Bronchial epithelial cell (primary cell): ENCODE results near the gene QSOX2. TPM values are rescaled to one million over a fixed set of nuclear protein-coding genes. Genes with fewer than 3 reads are reported as not detected.

Experiments
- DNase-seq: peaks from one replicate; pipeline ENCODE4 v3.0.0-alpha.2; 2010; ENCODE audit warnings: low read depth
- FAIRE-seq: peaks from 2 replicates; lab custom pipeline; 2011; peaks lifted over from hg19 to GRCh38; lab: Jason Lieb, UNC
- H3K27me3 ChIP-seq: 2 replicates; pipeline ENCODE4 v1.5.1; 2011; ENCODE audit warnings: low read length; ENCODE audit not compliant: control insufficient read depth, insufficient read depth
- H3K36me3 ChIP-seq: 2 replicates; pipeline ENCODE4 v1.5.1; 2011; ENCODE audit warnings: low read length; ENCODE audit not compliant: control insufficient read depth, insufficient read depth
- H3K4me3 ChIP-seq: 2 replicates; pipeline ENCODE4 v1.5.1; 2011; ENCODE audit warnings: mild to moderate bottlenecking, low read depth, low read length, control low read depth
- CTCF ChIP-seq: IDR thresholded peaks from 2 replicates; pipeline ENCODE4 v1.5.1; 2011; ENCODE audit warnings: mild to moderate bottlenecking, moderate library complexity, low read length, control low read depth, inconsistent platforms; ENCODE audit not compliant: insufficient read depth, severe bottlenecking
- total RNA-seq: library from RNA; depleted of rRNA; stranded (reverse); fragments of >200 nt; gene quantifications from 2 replicates; pipeline ENCODE4 v1.2.1, GENCODE V29; 2014

QSOX2 gene
- total RNA-seq, 1 donor from 2014 or later: 12.1 TPM

- no peak for TF ChIP-seq CTCF
- peaks cover 14% of the 10 kb centered on the region for H3K36me3 ChIP-seq
- FAIRE-seq: no peak
Observed at GRCh38 chr9:136222166-136222905, 23.3 kb downstream of the QSOX2 start.

GRCh38 chr9:136220017-136220729, 25.4 kb downstream of the QSOX2 start:
- TF ChIP-seq CTCF: no peak
- DNase-seq (peak; percentile 61), FAIRE-seq (no peak)
- Histone ChIP-seq H3K4me3 (no peak overlapping the region), H3K36me3 (peaks cover 20% of the 10 kb centered on the region), H3K27me3 (no peaks in the 10 kb centered on the region)

More at GRCh38 chr9:136222166-136222905, 23.3 kb downstream of the QSOX2 start:
- DNase-seq: no peak
- Histone ChIP-seq H3K27me3 (no peaks in the 10 kb centered on the region), H3K4me3 (no peak overlapping the region)

- Histone ChIP-seq H3K36me3 (peaks cover 26% of the 10 kb centered on the region), H3K27me3 (no peaks in the 10 kb centered on the region), H3K4me3 (no peak overlapping the region)
- FAIRE-seq (no peak), DNase-seq (peak; percentile 80)
- no peak for TF ChIP-seq CTCF
Observed at GRCh38 chr9:136219276-136219675, 26.3 kb downstream of the QSOX2 start.

- no peak for DNase-seq
- Histone ChIP-seq H3K36me3 (peaks cover 27% of the 10 kb centered on the region), H3K27me3 (no peaks in the 10 kb centered on the region), H3K4me3 (no peak overlapping the region)
- no peak for FAIRE-seq
- no peak for TF ChIP-seq CTCF
Observed at GRCh38 chr9:136218673-136219072, 26.9 kb downstream of the QSOX2 start.

GRCh38 chr9:136218271-136218670, 27.3 kb downstream of the QSOX2 start:
- no peak for DNase-seq
- no peak for TF ChIP-seq CTCF
- Histone ChIP-seq H3K36me3 (peaks cover 27% of the 10 kb centered on the region), H3K4me3 (no peak overlapping the region), H3K27me3 (no peaks in the 10 kb centered on the region)
- FAIRE-seq: no peak
